ENCODE measurements around the gene GREB1.

GREB1 gene

DNA sequence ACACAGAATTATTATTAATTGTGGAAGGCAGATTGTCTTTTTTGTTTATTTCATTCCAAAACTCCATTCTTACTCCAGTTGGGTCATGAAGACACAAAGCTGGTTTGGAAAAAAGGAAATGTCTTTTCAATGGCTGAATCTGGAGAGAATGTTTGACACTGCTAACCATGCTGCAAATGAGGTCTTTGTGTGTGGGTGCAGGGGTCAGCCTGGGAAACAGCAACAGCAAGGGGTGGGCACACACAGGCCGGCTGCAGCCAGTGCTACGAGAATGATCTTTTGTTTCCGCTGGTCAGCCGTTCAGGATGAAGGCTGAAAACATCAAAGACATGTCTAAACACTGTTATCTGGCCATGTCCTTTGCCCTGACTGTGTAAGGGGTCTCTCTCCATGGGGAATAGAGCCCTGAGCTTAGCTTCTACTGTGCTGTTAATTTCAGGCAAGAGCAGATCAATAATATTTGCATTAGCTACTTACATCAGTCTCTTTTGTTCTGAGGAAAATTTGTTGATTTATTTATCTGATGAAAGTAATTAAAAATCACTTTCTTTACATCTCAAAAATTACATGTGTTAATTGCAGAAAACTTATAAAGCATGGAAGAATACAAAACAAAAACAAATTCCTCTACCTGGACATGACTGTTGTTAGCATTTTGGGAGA, 34.6 kb upstream of the GREB1 start:
- H3K4me1 ChIP-seq (ENCODE audit: control insufficient read depth, insufficient read depth, low read length), result peaks cover 32% of the 10 kb centered on the region
- no peak overlapping the region; the same call in 1 of the 2 replicates for H3K27ac ChIP-seq (ENCODE audit: low read depth, low read length)
- no peaks in the 10 kb centered on the region for H3K27me3 ChIP-seq (ENCODE audit: control insufficient read depth, insufficient read depth, low read length)
- no peaks in the 10 kb centered on the region for H3K36me3 ChIP-seq (ENCODE audit: control insufficient read depth, insufficient read depth, low read length)
- no peak overlapping the region for H3K9ac ChIP-seq (ENCODE audit: low read length)
- peaks cover 10% of the 10 kb centered on the region for H3K9me3 ChIP-seq (ENCODE audit: control insufficient read depth, insufficient read depth, low read depth, low read length)
- no peak overlapping the region for H3K4me3 ChIP-seq (ENCODE audit: low read depth, low read length)

DNA sequence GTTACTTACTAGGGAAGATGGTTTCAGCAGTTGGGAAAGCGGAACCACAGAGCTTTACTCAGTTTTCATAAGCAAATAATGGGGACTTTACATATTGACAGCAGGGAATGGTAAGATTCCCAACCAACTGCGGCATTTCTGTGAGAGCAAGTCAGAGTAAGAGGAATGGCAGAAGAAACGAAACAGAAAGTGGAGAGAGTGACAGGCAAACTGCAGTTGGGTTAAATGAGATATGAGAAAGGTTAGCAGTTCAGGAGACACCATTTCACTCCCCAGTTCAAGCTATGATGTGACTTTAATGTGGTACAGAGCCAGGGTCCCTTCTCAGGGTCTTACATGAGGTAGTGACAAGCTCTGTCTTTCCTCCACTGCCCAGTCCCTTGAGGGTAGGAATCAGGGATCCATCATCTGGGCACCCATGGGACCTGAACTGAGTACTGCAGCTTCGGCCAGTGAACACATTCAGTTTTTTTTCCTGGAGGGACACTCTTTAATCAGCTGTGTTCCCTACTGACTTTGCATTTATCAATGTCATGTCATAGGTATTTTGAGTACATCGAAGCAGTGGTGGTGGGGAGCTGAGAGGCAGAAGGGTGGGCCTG, 33.0 kb upstream of the GREB1 start:
- Histone ChIP-seq H3K36me3 (ENCODE audit: control insufficient read depth, insufficient read depth, low read length) (no peaks in the 10 kb centered on the region), H3K9ac (ENCODE audit: low read length) (no peak overlapping the region), H3K4me1 (ENCODE audit: control insufficient read depth, insufficient read depth, low read length) (peaks cover 27% of the 10 kb centered on the region), H3K27ac (ENCODE audit: low read depth, low read length) (no peak overlapping the region), H3K27me3 (ENCODE audit: control insufficient read depth, insufficient read depth, low read length) (no peaks in the 10 kb centered on the region), H3K9me3 (ENCODE audit: control insufficient read depth, insufficient read depth, low read depth, low read length) (peaks cover 10% of the 10 kb centered on the region), H3K4me3 (ENCODE audit: low read depth, low read length) (no peak overlapping the region)

DNA sequence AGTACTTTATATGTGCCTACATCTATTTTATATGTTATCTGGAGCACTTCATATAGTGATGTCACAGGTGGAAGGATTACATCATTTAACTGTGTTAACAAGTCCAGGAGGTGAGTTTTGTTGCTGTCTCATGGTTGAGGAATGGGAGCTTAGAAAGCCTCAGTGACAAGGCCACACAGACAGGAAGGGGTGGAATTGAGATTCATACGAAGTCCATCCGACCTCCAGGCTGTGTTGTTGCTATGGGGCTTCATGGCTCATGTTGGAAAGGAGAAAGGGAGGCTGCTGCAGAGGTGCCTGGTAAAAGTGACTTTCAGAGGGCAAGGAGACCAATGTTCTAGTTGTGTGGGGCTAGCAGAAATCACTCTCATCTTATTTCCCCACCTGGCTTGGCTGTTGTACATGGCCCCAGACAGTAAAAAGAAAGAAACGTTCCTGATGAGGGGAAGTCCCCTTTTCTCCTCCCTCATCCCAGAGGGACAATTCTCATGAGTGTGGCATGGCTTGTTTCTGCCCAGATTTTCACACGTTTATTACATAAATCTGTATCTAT, 31.0 kb upstream of the GREB1 start:
- H3K36me3 ChIP-seq (ENCODE audit: control insufficient read depth, insufficient read depth, low read length), result no peaks in the 10 kb centered on the region
- H3K4me1 ChIP-seq (ENCODE audit: control insufficient read depth, insufficient read depth, low read length), result peaks cover 23% of the 10 kb centered on the region
- H3K27ac ChIP-seq (ENCODE audit: low read depth, low read length), result no peak overlapping the region

DNA sequence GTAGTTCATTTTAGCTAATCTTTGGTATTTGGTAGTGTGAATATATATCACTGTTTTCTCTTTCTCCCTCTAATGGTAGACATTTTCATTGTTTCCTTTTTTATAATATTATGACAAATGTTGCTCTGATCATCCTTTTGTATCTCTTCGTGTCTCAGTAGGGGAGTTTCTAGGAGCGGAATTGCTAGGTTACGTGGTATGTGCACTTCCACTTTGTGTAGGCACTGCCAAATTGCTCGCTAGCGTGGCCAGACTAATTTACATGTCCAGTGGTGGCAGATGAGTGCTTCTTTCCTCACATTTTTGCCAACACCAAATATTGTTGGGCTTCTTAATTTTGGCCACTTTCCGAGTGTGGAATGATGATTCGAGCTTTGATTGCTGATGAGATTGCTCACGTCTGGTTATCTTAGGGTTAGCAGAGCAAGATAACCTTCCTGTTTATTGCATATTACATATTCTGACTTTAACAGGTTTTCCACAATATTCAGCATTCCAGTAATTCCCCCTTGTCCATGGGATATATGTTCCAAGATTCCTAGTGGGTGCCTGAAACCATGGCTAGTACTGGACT, 30.4 kb upstream of the GREB1 start:
- no peaks in the 10 kb centered on the region for H3K27me3 ChIP-seq (ENCODE audit: control insufficient read depth, insufficient read depth, low read length)
- no peak overlapping the region for H3K9ac ChIP-seq (ENCODE audit: low read length)
- H3K4me3 ChIP-seq (ENCODE audit: low read depth, low read length), result no peak overlapping the region
- peaks cover 10% of the 10 kb centered on the region for H3K9me3 ChIP-seq (ENCODE audit: control insufficient read depth, insufficient read depth, low read depth, low read length)
- H3K36me3 ChIP-seq (ENCODE audit: control insufficient read depth, insufficient read depth, low read length), result no peaks in the 10 kb centered on the region
- no peak overlapping the region for H3K27ac ChIP-seq (ENCODE audit: low read depth, low read length)
- peaks cover 18% of the 10 kb centered on the region for H3K4me1 ChIP-seq (ENCODE audit: control insufficient read depth, insufficient read depth, low read length)

More for the DNA sequence above, 31.0 kb upstream of the GREB1 start:
- Histone ChIP-seq H3K9ac (ENCODE audit: low read length) (no peak overlapping the region), H3K27me3 (ENCODE audit: control insufficient read depth, insufficient read depth, low read length) (no peaks in the 10 kb centered on the region), H3K4me3 (ENCODE audit: low read depth, low read length) (no peak overlapping the region), H3K9me3 (ENCODE audit: control insufficient read depth, insufficient read depth, low read depth, low read length) (peaks cover 10% of the 10 kb centered on the region)

DNA sequence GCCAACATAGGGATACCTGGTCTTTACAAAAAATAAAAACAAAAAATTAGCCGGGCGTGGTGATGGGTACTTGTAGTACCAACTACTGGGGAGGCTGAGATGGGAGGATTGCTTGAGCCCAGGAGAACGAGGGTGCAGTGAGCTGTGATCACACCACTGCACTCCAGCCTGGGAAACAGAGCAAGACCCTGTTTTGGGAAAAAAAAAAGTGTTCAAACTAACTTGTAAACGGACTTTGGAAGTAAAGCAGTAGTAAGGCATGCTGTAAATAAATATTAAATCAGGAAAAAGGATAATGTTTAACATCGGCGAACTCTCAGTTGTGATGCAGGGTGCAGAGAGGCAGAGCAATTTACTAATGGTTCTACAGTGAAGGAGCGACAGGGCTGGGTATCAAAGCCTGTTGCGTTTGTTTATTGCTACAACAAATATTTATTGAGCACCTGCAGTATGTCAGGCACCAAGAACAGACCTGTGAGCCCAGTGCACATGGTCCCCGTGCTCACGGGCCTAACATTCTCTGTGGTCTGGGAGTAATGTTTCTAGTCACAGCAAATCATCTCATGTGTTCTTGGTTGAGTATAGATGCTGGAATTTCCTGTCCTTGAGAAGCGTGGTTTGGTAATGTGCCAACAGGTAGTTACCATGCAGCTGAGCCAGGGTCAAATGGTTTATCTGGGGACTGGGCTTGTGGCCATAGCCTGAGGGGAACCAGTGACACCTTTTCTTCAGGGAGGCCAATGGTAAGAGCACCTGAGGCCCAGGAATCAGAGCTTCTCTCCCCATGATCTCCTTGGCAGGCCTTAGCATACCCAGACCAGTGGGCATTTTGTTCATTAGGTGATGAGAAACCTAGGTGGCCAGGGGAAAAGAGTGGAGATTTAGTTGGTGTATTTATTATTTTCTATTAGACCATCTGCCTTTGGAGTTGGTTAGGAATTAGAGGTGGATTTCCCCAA, 27.9 kb upstream of the GREB1 start:
- no peaks in the 10 kb centered on the region for H3K27me3 ChIP-seq (ENCODE audit: control insufficient read depth, insufficient read depth, low read length)
- no peak overlapping the region for H3K4me3 ChIP-seq (ENCODE audit: low read depth, low read length)
- no peak overlapping the region for H3K9ac ChIP-seq (ENCODE audit: low read length)
- peaks cover under 1% of the 10 kb centered on the region; the same call in 1 of the 2 replicates for H3K4me1 ChIP-seq (ENCODE audit: control insufficient read depth, insufficient read depth, low read length)
- no peaks in the 10 kb centered on the region for H3K36me3 ChIP-seq (ENCODE audit: control insufficient read depth, insufficient read depth, low read length)
- no peak overlapping the region for H3K27ac ChIP-seq (ENCODE audit: low read depth, low read length)
- H3K9me3 ChIP-seq (ENCODE audit: control insufficient read depth, insufficient read depth, low read depth, low read length), result peaks cover 10% of the 10 kb centered on the region

DNA sequence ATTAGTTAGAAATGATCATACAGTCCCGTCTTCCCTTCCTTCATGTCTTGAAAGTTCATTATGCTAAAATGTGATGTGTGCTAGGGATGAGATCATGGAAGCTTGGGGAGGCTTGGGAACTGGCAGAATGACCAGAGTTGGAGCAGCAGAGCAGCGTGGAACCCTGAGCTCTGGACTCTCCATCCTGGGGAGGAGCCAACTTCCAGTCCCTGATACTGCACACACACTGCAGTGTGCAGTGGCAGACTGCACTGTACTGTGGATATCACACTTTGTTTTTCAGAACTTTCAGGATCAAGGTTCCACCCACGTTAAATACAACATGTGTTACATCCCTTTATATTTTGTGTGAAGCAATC, 27.3 kb upstream of the GREB1 start:
- Histone ChIP-seq H3K4me1 (ENCODE audit: control insufficient read depth, insufficient read depth, low read length) (peaks cover 3% of the 10 kb centered on the region; the same call in 1 of the 2 replicates), H3K9ac (ENCODE audit: low read length) (no peak overlapping the region), H3K36me3 (ENCODE audit: control insufficient read depth, insufficient read depth, low read length) (no peaks in the 10 kb centered on the region), H3K9me3 (ENCODE audit: control insufficient read depth, insufficient read depth, low read depth, low read length) (peaks cover 10% of the 10 kb centered on the region), H3K4me3 (ENCODE audit: low read depth, low read length) (no peak overlapping the region), H3K27me3 (ENCODE audit: control insufficient read depth, insufficient read depth, low read length) (no peaks in the 10 kb centered on the region), H3K27ac (ENCODE audit: low read depth, low read length) (no peak overlapping the region)

DNA sequence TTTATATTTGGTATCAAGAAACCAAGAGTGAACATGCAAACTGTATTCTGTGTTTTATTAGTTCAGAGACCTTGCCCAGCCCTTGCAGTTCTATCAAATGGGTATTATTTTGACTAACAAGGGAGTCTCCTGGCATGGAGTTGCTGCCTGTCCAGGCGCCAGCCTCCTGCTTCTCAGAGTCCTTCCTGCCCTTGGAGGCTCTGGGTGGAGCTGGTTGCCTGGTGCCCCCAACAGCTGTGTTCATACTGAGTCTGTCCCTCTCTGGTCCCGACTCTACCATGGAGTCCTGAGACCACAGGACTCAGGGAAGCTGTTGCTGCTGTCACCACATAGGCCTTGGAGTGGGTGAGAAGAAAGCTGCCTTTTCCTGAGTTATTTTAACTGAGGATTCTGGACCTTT, 26.3 kb upstream of the GREB1 start:
- Histone ChIP-seq H3K9ac (ENCODE audit: low read length) (no peak overlapping the region), H3K4me1 (ENCODE audit: control insufficient read depth, insufficient read depth, low read length) (peaks cover 5% of the 10 kb centered on the region; the same call in 1 of the 2 replicates), H3K36me3 (ENCODE audit: control insufficient read depth, insufficient read depth, low read length) (no peaks in the 10 kb centered on the region), H3K9me3 (ENCODE audit: control insufficient read depth, insufficient read depth, low read depth, low read length) (peaks cover 10% of the 10 kb centered on the region), H3K27ac (ENCODE audit: low read depth, low read length) (no peak overlapping the region), H3K4me3 (ENCODE audit: low read depth, low read length) (no peak overlapping the region), H3K27me3 (ENCODE audit: control insufficient read depth, insufficient read depth, low read length) (no peaks in the 10 kb centered on the region)

DNA sequence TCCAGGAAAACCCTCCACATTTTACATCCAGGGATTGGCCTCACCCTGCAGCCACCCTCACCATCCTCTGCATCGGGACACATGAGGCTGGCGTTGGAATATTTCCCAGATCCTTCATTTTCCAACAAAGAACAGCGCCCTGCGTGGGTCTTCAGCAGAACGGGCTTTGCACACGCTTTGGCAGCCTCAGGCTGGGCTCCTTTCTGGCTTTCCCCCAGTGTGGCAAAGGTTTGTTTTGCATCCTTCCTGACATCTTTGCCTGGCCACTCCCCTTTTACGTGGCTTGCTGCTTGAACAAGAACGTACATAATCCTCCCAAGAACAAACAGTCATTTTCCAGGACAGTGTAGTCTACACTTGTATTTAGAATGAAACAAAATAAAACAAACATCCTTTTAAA, 25.6 kb upstream of the GREB1 start:
- Histone ChIP-seq H3K27ac (ENCODE audit: low read depth, low read length) (no peak overlapping the region), H3K36me3 (ENCODE audit: control insufficient read depth, insufficient read depth, low read length) (no peaks in the 10 kb centered on the region), H3K4me1 (ENCODE audit: control insufficient read depth, insufficient read depth, low read length) (peaks cover 8% of the 10 kb centered on the region; the same call in 1 of the 2 replicates), H3K4me3 (ENCODE audit: low read depth, low read length) (no peak overlapping the region), H3K9me3 (ENCODE audit: control insufficient read depth, insufficient read depth, low read depth, low read length) (peaks cover 4% of the 10 kb centered on the region), H3K9ac (ENCODE audit: low read length) (no peak overlapping the region), H3K27me3 (ENCODE audit: control insufficient read depth, insufficient read depth, low read length) (no peaks in the 10 kb centered on the region)

DNA sequence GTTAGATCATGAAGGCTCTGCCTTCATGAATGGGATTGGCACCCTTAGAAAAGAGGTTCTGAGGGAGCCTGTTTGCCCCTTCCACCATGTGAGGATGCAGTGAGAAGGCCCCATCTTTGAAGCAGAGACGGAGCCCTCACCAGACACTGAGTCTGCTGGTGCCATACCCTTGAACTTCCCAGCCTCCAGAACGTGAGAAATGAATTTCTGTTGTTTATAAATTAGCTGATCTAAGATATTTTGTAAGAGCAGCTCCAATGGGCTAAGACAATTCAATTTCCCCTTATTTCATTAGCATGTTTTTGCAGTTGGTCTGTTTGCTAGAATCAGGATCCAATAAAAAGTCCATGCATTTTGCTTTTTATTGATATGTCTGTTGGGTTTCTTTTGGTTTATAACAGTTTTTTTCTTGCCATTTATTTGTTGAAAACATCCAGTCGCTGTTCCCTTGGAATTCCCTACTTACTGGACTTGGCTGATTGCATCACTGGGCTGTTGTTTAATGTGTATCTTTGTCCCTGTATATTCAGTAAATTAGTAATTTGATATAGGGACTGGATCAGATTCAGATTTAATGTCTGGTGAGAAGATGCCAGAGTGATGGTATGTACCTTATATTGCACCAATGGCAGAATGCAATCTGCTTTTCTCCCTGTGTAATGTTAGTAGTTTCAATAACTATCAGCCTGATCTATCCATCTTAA, 24.0 kb upstream of the GREB1 start:
- H3K27me3 ChIP-seq (ENCODE audit: control insufficient read depth, insufficient read depth, low read length), result no peaks in the 10 kb centered on the region
- H3K27ac ChIP-seq (ENCODE audit: low read depth, low read length), result no peak overlapping the region
- no peak overlapping the region for H3K4me3 ChIP-seq (ENCODE audit: low read depth, low read length)
- peaks cover 22% of the 10 kb centered on the region for H3K4me1 ChIP-seq (ENCODE audit: control insufficient read depth, insufficient read depth, low read length)
- no peak overlapping the region for H3K9ac ChIP-seq (ENCODE audit: low read length)
- H3K36me3 ChIP-seq (ENCODE audit: control insufficient read depth, insufficient read depth, low read length), result no peaks in the 10 kb centered on the region
- H3K9me3 ChIP-seq (ENCODE audit: control insufficient read depth, insufficient read depth, low read depth, low read length), result no peaks in the 10 kb centered on the region

DNA sequence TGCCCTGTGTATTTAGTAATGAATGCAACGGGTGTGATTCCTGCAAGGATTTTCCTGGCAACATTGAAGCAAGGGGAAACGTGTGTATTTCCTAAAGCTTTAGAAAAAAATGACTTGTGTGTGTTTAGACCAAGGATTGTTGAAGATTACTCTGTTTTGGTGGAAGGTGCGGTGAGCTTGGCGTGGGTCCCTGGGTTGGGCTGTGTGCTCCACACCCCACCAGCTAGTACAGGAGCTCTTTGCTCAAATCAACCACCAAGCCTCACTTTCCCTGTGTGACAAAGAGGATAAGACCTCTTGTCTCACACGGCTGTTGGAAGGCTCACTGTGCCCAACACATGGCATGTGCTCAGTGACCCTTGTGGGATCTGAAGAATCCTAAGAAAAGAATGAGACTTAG, 21.4 kb upstream of the GREB1 start:
- H3K4me3 ChIP-seq (ENCODE audit: low read depth, low read length), result no peak overlapping the region
- H3K4me1 ChIP-seq (ENCODE audit: control insufficient read depth, insufficient read depth, low read length), result peaks cover 29% of the 10 kb centered on the region
- no peaks in the 10 kb centered on the region for H3K27me3 ChIP-seq (ENCODE audit: control insufficient read depth, insufficient read depth, low read length)
- H3K9me3 ChIP-seq (ENCODE audit: control insufficient read depth, insufficient read depth, low read depth, low read length), result no peaks in the 10 kb centered on the region
- no peak overlapping the region for H3K27ac ChIP-seq (ENCODE audit: low read depth, low read length)
- H3K36me3 ChIP-seq (ENCODE audit: control insufficient read depth, insufficient read depth, low read length), result no peaks in the 10 kb centered on the region
- no peak overlapping the region for H3K9ac ChIP-seq (ENCODE audit: low read length)

Data from HUES6 (cell line).